ENCODE results near the gene SBK2. TPM values are rescaled to one million over a fixed set of nuclear protein-coding genes. Genes with fewer than 3 reads are reported as not detected.
A peak's percentile ranks its signal among the peaks of the same experiment; 100 is the strongest.

The SBK2 gene
- total and polyA plus RNA-seq, 9 of the 15 experiments (the other 6 are each of a cell fraction or from before 2014, with no cell fraction given): not detected

- no peak for TF ChIP-seq MAFK (IDR thresholded peaks at IDR 0.05; ENCODE audit: low read length)
- no peak for TF ChIP-seq ZNF444 (CRISPR knock-in tag; IDR thresholded peaks at IDR 0.05)
- TF ChIP-seq RBM22 (IDR thresholded peaks at IDR 0.05; ENCODE audit: low read depth, low read length, poor library complexity, severe bottlenecking): no peak
- TF ChIP-seq MEIS2 (IDR thresholded peaks at IDR 0.05; ENCODE audit: partially characterized antibody): no peak
- peak in 1 of 2 experiments; percentile 68; a peak in 1 of 4 replicates for TF ChIP-seq SIN3A (IDR thresholded peaks at IDR 0.05; ENCODE audit: borderline replicate concordance in 2 of 2, control insufficient read depth in 1 of 2, low read depth in 2 of 2, low read length in 2 of 2)
- TF ChIP-seq MITF (IDR thresholded peaks at IDR 0.05): no peak
- peak; percentile 7; the same call in 1 of the 2 replicates for TF ChIP-seq EHMT2 (IDR thresholded peaks at IDR 0.05)
- no peak for TF ChIP-seq HINFP (tag; conservative IDR thresholded peaks at IDR 0.05; ENCODE audit: low read depth)
- TF ChIP-seq U2AF1 (optimal IDR thresholded peaks at IDR 0.05; ENCODE audit: low read depth, low read length): no peak
- TF ChIP-seq NFIX (CRISPR knock-in tag; IDR thresholded peaks at IDR 0.05; ENCODE audit: low read depth): no peak
- no peak for TF ChIP-seq MXI1 (IDR thresholded peaks at IDR 0.05; ENCODE audit: low read depth, low read length)
- TF ChIP-seq E2F5 (CRISPR knock-in tag; IDR thresholded peaks at IDR 0.05): no peak
- no peak for TF ChIP-seq HNRNPLL (IDR thresholded peaks at IDR 0.05; ENCODE audit: low read depth, low read length, poor library complexity, severe bottlenecking)
- TF ChIP-seq ZNF639 (CRISPR knock-in tag; conservative IDR thresholded peaks at IDR 0.05 in 1 of 2, IDR thresholded peaks at IDR 0.05 in 1 of 2): 0 out of 4 replicates have a peak, but pooled peaks of 1 of the 2 experiments have one; percentile 41
- TF ChIP-seq BRD9 (IDR thresholded peaks at IDR 0.05; ENCODE audit: low read depth, partially characterized antibody): no peak
- no peak for TF ChIP-seq PRMT5 (CRISPR knock-in tag; IDR thresholded peaks at IDR 0.05)
- no peak for TF ChIP-seq PCBP2 (IDR thresholded peaks at IDR 0.05; ENCODE audit: low read depth, low read length, poor library complexity, severe bottlenecking)
- TF ChIP-seq SMAD3 (CRISPR knock-in tag; conservative IDR thresholded peaks at IDR 0.05): no peak
- TF ChIP-seq ARID1B (IDR thresholded peaks at IDR 0.05): no peak
- no peak for TF ChIP-seq ZNF75A (CRISPR knock-in tag; IDR thresholded peaks at IDR 0.05)
- TF ChIP-seq ZNF699 (CRISPR knock-in tag; IDR thresholded peaks at IDR 0.05; ENCODE audit: insufficient replicate concordance): no peak
- TF ChIP-seq HES1 (IDR thresholded peaks at IDR 0.05; ENCODE audit: low read depth): no peak
These were observed 43.8 kb upstream of the SBK2 start, which contains the start of gene ZNF579 (continued) for GRCh38 chr19:55580628-55581144.
